ENCODE results near the gene PLCG2. TPM values are rescaled to one million over a fixed set of nuclear protein-coding genes. Genes with fewer than 3 reads are reported as not detected.

The PLCG2 gene
- total RNA-seq, 6 experiments from 2014 or later = 11.1 to 23.1 (median 17.7) TPM

DNA sequence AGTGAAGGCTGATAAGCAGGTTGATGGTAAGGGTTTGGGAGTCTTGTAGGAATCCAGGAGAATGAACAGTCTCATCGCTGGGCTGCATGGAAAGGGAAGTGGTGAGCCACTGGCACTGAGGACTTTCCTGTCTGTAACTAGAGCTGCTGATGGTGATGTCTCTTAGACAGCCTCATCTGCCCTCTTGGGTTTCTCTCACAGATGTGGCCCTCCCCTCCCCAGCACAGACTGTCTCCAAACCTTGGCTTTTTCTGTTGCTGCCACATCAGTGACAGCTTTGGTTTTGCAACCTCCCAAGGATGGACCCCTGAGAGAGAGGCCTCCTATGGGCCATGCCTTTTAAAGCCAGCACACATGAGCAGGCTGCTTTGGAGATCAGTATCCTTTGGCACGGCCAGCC, 16.9 kb downstream of the PLCG2 start:
- H3K27ac ChIP-seq = no peak overlapping the region
- no peaks in the 10 kb centered on the region for H3K9me3 ChIP-seq
- no peak overlapping the region for H3K4me3 ChIP-seq
- DNase-seq = no peak
- no peaks in the 10 kb centered on the region for H3K27me3 ChIP-seq
- WGBS (ENCODE audit: insufficient coverage, low coverage, low lambda C conversion rate, missing lambda C conversion rate) = 87% methylated on average over 2 of the region's 2 CpGs
- TF ChIP-seq POLR2A (IDR thresholded peaks at IDR 0.05) = no peak
- TF ChIP-seq, protein P1, sequence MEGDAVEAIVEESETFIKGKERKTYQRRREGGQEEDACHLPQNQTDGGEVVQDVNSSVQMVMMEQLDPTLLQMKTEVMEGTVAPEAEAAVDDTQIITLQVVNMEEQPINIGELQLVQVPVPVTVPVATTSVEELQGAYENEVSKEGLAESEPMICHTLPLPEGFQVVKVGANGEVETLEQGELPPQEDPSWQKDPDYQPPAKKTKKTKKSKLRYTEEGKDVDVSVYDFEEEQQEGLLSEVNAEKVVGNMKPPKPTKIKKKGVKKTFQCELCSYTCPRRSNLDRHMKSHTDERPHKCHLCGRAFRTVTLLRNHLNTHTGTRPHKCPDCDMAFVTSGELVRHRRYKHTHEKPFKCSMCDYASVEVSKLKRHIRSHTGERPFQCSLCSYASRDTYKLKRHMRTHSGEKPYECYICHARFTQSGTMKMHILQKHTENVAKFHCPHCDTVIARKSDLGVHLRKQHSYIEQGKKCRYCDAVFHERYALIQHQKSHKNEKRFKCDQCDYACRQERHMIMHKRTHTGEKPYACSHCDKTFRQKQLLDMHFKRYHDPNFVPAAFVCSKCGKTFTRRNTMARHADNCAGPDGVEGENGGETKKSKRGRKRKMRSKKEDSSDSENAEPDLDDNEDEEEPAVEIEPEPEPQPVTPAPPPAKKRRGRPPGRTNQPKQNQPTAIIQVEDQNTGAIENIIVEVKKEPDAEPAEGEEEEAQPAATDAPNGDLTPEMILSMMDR (IDR thresholded peaks at IDR 0.05) = no peak
- no peaks in the 10 kb centered on the region for H3K36me3 ChIP-seq
- ATAC-seq = peak in 1 of 4 donors; percentile 17
- intact Hi-C loops (cut with DNase I) = no loop called here
- H3K4me1 ChIP-seq = no peaks in the 10 kb centered on the region

DNA sequence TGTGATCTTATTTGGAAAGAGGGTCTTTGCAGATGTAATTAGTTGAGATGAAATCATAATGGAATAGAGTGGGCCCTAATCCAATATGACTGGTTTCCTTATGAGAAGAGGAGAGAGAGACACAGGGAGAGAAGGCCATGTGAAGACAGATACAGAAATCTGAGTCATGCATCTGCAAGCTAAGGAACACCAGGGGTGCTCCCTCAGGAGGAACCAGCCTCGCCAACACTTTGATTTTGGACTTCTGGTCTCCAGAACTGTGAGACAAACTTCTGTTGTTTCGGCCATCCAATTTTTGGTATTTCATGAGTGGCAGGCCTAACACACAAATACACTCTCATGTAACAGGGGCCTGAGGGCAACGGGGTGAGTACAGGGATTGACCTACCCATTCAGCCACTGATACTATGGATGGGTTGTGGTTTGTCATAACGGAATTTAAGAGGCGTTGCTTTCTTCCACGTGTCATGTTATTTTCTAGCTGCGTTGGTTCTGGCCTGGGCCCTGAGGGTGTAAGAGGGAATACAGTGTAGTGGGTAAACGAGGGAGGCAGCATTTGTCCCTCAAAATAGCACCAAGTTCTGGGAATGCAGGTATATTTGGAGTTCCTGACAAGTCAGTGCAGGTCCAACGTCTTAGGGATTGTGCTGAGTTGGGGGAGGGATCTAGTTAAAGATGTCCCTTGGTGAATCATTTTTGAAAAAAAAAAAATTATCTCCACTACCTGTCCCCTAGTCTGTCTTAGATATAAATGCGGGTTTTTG, 17.7 kb downstream of the PLCG2 start:
- DNase-seq (no peak), ATAC-seq (no peak)
- Histone ChIP-seq H3K4me1 (no peaks in the 10 kb centered on the region), H3K9me3 (no peaks in the 10 kb centered on the region), H3K27me3 (no peaks in the 10 kb centered on the region), H3K27ac (no peak overlapping the region), H3K4me3 (no peak overlapping the region), H3K36me3 (no peaks in the 10 kb centered on the region)
- no peak for TF ChIP-seq POLR2A (IDR thresholded peaks at IDR 0.05)
- TF ChIP-seq, protein P1 (IDR thresholded peaks at IDR 0.05) = no peak
- intact Hi-C loops (cut with DNase I) = no loop called here
- WGBS (ENCODE audit: insufficient coverage, low coverage, low lambda C conversion rate, missing lambda C conversion rate) = 70% methylated on average over 10 of the region's 10 CpGs

DNA sequence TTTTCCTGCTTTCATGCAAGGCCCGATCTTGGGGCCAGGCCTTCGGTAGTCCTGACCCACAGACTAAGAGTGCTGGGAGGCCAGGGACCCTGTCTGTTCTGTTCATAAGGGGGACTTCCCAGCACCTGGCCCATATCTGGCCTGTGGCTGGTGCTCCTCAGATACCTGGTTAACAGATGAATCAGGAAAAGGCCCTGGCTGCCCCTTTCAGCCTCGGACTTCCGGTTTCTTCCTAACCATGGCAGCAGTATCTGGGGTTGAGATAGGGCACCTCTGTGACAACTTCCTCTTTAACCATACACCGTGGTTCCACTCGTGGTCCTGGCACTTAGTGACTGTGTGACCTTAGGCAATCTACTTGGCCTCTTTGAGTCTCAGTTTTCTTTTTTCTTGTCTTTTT, 18.4 kb downstream of the PLCG2 start:
- intact Hi-C loops (cut with DNase I) = no loop called here
- Histone ChIP-seq H3K4me3 (no peak overlapping the region), H3K27ac (no peak overlapping the region), H3K27me3 (no peaks in the 10 kb centered on the region), H3K9me3 (no peaks in the 10 kb centered on the region), H3K4me1 (no peaks in the 10 kb centered on the region), H3K36me3 (no peaks in the 10 kb centered on the region)
- DNase-seq = no peak
- TF ChIP-seq, protein P1 (IDR thresholded peaks at IDR 0.05) = no peak
- no peak for TF ChIP-seq POLR2A (IDR thresholded peaks at IDR 0.05)
- ATAC-seq = peak; percentile 54 to 79 (median 61)
- 50% methylated on average over 4 of the region's 6 CpGs for WGBS (ENCODE audit: insufficient coverage, low coverage, low lambda C conversion rate, missing lambda C conversion rate)

DNA sequence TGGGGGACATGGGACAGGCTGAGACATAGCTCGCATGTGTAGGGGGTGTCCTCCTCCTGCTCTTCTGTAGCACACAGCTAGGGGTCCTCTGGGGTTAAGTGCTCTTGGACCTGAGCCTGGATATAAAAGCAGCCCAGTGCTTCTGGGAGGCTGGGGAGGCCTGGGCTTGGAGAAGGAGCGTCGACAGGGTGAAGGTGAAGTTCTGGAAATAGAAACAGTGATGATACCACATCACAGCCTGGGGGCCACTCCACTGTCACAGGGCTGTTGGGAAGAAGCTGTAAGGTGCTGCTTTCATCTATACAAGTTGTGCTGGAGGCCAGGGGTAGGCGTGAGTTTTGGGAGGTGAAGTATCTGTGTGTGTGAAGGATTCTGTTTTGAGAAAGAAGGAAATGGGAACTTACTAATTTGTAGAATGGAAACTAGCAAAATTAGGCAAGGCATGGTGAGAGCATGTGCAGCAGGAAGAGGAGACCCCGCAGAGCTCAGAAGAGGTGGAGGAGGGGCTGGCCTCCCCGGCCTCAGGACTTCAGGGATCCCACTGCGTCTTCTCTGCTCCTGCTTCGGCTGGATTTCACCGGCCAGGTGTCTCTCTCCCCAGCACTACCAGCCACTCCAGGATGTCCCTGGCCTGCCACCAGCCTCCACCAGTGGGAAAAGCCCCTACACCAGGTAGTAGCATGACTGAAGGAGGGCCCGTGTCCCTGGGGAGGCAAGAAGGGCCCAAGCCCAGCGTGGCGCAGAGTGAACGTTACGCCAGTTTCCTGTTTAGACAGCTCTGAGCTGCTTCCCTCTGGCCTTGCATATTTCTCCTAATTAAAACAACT, 19.4 kb downstream of the PLCG2 start:
- ATAC-seq (peak; percentile 41 to 58 (median 52)), DNase-seq (peak in 1 of 3 donors; percentile 61)
- H3K9me3 ChIP-seq = no peaks in the 10 kb centered on the region
- intact Hi-C loops (cut with DNase I) = no loop called here
- no peak overlapping the region for H3K4me3 ChIP-seq
- no peaks in the 10 kb centered on the region for H3K27me3 ChIP-seq
- no peak overlapping the region for H3K27ac ChIP-seq
- TF ChIP-seq, protein P1 (IDR thresholded peaks at IDR 0.05) = no peak
- no peak for TF ChIP-seq POLR2A (IDR thresholded peaks at IDR 0.05)
- no peaks in the 10 kb centered on the region for H3K4me1 ChIP-seq
- WGBS (ENCODE audit: insufficient coverage, low coverage, low lambda C conversion rate, missing lambda C conversion rate) = 38% methylated on average over 7 of the region's 14 CpGs
- no peaks in the 10 kb centered on the region for H3K36me3 ChIP-seq
